WERI-Rb-1 (cell line): ENCODE results near the gene FBH1.

Experiments used
- DNase-seq: peaks from one replicate; pipeline ENCODE4 v3.0.0-alpha.2; 2020
- H3K27ac ChIP-seq: fragments of 250-450 bp; sonication (Bioruptor Pico); 2 replicates; pipeline ENCODE4 v1.5.1; 2020; ENCODE audit warnings: mild to moderate bottlenecking, moderate library complexity
- H3K27me3 ChIP-seq: fragments of 250-450 bp; sonication (Bioruptor Pico); 2 replicates; pipeline ENCODE4 v1.5.1; 2021; ENCODE audit warnings: mild to moderate bottlenecking, low read depth, moderate library complexity; ENCODE audit not compliant: insufficient read depth, severe bottlenecking
- H3K36me3 ChIP-seq: fragments of 250-450 bp; sonication (Bioruptor Pico); 2 replicates; pipeline ENCODE4 v1.5.1; 2020; ENCODE audit warnings: mild to moderate bottlenecking, moderate library complexity
- H3K4me3 ChIP-seq: 2 replicates; pipeline ENCODE4 v1.5.1; 2011; ENCODE audit warnings: low read depth, mild to moderate bottlenecking, control low read depth, low read length
- H3K9me3 ChIP-seq: fragments of 250-450 bp; sonication (Bioruptor Pico); 2 replicates; pipeline ENCODE4 v1.5.1; 2021; ENCODE audit warnings: mild to moderate bottlenecking, moderate library complexity; ENCODE audit not compliant: severe bottlenecking
- TF ChIP-seq, protein P1 (sequence below): IDR thresholded peaks from 2 replicates; pipeline ENCODE4 v1.5.1; 2011; ENCODE audit warnings: low read depth, mild to moderate bottlenecking, control low read depth, inconsistent platforms, low read length

FBH1 gene

DNA sequence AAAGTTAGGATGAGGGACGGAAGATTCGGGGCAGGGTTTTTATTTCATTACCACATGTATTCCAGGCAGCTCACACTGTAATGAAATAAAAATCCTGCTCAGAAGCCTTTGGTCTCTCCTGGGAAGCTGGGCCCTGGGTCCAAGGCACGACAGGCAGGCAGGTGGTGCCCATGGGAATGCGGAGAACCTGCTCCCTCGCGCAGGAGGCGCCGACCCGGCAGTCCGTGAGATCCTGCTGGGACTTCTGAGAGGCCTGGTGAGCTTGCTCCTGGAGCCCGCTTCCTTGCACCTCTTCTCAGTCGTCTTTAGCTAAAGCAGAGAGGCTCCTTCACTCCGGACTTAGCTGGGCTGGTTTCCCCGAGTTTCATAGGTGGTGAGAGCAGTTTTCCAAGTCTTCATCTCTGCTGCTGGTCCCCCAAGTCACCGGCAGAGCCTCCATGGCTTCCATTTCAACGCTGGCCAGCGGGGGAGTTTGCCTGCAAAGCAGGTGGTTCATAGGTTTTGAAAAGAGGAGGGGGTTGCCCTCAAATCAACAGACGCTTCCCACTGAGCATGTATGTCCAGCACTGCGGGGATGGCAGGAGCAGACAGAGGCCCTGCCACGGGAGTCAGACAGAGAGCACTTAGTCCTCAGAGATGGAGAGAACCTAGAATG lies 62.8 kb downstream of the FBH1 start:
- H3K27me3 ChIP-seq = peaks cover 10% of the 10 kb centered on the region
- no peaks in the 10 kb centered on the region for H3K9me3 ChIP-seq
- no peak for DNase-seq
- H3K27ac ChIP-seq = no peak overlapping the region
- H3K4me3 ChIP-seq = no peak overlapping the region
- TF ChIP-seq, protein P1, sequence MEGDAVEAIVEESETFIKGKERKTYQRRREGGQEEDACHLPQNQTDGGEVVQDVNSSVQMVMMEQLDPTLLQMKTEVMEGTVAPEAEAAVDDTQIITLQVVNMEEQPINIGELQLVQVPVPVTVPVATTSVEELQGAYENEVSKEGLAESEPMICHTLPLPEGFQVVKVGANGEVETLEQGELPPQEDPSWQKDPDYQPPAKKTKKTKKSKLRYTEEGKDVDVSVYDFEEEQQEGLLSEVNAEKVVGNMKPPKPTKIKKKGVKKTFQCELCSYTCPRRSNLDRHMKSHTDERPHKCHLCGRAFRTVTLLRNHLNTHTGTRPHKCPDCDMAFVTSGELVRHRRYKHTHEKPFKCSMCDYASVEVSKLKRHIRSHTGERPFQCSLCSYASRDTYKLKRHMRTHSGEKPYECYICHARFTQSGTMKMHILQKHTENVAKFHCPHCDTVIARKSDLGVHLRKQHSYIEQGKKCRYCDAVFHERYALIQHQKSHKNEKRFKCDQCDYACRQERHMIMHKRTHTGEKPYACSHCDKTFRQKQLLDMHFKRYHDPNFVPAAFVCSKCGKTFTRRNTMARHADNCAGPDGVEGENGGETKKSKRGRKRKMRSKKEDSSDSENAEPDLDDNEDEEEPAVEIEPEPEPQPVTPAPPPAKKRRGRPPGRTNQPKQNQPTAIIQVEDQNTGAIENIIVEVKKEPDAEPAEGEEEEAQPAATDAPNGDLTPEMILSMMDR = no peak
- H3K36me3 ChIP-seq = no peaks in the 10 kb centered on the region

DNA sequence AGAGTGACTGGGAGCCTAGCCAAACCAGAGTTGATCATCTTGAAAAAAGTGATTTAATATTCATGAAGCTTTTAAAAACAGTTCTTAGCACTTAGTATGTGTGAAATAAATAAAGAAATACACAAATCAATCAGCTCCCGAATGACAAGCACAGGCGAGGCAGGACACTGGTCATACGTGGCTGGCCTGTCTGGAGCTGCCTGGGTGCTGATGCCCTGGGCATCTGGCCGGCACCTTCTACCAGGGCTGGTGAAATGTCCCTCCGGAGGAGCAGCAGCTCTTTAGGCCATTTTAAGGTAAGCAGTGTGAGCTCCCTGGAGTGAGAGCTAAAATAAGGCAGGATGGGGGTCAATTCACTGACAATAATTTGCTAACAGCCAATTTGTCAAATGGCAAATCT lies 63.6 kb downstream of the FBH1 start:
- H3K36me3 ChIP-seq = no peaks in the 10 kb centered on the region
- TF ChIP-seq, protein P1 = no peak
- H3K27me3 ChIP-seq = peaks cover 16% of the 10 kb centered on the region
- H3K27ac ChIP-seq = no peak overlapping the region
- DNase-seq = no peak
- no peak overlapping the region for H3K4me3 ChIP-seq
- H3K9me3 ChIP-seq = no peaks in the 10 kb centered on the region

DNA sequence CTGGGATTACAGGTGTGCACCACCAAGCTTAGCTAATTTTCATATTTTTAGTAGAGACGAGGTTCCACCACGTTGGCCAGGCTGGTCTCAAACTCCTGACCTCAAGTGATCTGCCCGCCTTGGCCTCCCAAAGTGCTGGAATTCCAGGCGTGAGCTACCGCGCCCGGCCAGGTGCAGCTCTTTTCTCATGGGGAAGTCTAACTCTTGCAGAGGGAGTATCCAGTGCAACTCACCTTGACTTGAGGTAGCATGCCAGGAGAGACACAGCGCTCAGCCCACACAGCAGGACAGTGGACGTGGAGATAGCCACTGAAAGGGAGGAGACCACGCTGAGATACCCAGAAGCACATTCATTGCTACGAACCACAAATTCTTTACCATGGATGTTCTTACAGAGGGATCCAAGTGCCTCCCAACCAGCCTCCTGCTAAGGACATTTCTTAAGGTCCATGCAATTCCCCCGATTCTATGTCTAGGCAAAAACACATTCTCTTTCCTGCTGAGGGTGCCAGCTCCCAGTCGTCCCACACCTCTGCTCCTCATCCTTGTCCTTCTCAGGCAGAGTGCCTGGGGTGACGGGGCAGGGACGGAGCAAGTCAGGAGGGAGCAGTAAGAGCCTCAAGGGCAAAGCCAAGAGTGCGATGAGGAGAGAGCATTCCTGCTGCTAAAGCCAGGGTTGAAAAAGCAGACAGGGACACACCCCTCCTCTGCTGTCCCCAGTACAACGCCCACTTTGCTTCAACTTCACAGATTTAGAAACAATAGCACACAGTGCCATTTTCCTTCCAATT lies 66.3 kb downstream of the FBH1 start:
- no peak for DNase-seq
- no peak overlapping the region for H3K27ac ChIP-seq
- H3K36me3 ChIP-seq = no peaks in the 10 kb centered on the region
- H3K4me3 ChIP-seq = no peak overlapping the region
- H3K9me3 ChIP-seq = no peaks in the 10 kb centered on the region
- H3K27me3 ChIP-seq = peaks cover 22% of the 10 kb centered on the region
- TF ChIP-seq, protein P1 = no peak

DNA sequence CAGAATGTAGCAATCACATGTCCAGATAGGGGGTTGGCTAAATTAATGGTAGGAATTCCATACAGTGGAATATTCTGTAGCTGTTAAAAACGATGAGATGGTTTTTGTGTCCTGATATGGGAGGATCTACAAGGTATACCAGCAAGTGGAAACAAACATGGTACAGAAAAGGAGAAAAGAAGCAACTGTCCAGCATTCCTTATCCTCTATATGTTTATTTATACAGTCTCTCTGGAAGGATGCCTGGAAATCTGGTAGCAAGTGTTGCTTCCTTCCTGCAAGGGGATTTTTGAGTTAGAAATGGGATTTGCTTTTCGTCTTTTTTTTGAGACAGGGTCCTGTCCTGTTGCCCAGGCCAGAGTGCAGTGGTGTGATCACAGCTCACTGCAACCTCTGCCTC lies 68.0 kb downstream of the FBH1 start:
- Histone ChIP-seq H3K4me3 (no peak overlapping the region), H3K27ac (no peak overlapping the region), H3K9me3 (no peaks in the 10 kb centered on the region), H3K27me3 (peaks cover 23% of the 10 kb centered on the region), H3K36me3 (no peaks in the 10 kb centered on the region)
- TF ChIP-seq, protein P1 = no peak
- no peak for DNase-seq

DNA sequence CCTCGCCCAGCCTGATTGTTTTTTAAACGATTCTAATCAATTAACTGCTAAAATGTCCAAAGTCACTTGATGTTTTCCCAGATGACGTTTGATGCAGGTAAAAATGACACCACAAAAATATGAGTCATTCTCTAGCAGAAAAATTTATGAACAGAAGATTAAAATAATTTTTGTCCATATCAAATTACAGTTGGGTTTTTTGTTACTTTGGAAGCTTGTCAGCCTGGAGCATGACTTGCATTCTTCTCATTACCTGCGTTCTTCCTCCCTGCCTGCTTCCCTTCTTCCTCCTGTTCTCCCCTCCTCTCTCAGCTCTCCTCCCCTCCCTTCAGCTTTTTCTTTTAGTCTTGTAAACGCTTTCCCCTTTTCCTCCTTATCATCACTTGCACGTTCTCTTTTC lies 68.6 kb downstream of the FBH1 start:
- H3K4me3 ChIP-seq = no peak overlapping the region
- peaks cover 23% of the 10 kb centered on the region for H3K27me3 ChIP-seq
- TF ChIP-seq, protein P1 = no peak
- no peaks in the 10 kb centered on the region for H3K9me3 ChIP-seq
- H3K36me3 ChIP-seq = no peaks in the 10 kb centered on the region
- no peak overlapping the region for H3K27ac ChIP-seq
- DNase-seq = no peak
